ENCODE results near the gene SCNN1B. TPM values are rescaled to one million over a fixed set of nuclear protein-coding genes. Genes with fewer than 3 reads are reported as not detected.

SCNN1B gene
- total RNA-seq, 1 experiment from 2014 or later, result 2.5 TPM

DNA sequence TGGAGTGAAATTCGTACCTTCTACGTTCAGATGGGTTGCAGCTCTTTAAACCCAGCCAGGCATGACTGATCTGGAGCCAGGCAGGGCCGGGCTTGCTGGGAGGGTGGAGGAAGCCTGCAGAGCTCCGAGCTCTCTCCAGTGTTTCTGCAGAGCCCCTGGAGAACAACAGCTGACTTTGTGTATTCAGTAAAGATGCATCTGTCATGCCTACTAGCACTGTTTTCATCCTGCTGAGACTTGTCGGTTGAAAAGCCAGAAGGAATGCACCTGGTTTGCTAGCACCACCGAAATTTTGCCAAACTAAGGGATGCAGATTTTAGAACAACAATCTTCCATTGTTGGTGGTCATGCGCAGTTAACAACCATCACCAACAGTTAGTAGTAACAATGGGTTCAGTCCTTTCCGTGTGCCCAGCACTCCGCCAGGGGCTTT lies 22.4 kb upstream of the SCNN1B start:
- ChIA-PET CTCF (no interaction called here), POLR2A (ENCODE audit: low non-redundant PET) (no interaction called here)
- TF ChIP-seq, protein P1, sequence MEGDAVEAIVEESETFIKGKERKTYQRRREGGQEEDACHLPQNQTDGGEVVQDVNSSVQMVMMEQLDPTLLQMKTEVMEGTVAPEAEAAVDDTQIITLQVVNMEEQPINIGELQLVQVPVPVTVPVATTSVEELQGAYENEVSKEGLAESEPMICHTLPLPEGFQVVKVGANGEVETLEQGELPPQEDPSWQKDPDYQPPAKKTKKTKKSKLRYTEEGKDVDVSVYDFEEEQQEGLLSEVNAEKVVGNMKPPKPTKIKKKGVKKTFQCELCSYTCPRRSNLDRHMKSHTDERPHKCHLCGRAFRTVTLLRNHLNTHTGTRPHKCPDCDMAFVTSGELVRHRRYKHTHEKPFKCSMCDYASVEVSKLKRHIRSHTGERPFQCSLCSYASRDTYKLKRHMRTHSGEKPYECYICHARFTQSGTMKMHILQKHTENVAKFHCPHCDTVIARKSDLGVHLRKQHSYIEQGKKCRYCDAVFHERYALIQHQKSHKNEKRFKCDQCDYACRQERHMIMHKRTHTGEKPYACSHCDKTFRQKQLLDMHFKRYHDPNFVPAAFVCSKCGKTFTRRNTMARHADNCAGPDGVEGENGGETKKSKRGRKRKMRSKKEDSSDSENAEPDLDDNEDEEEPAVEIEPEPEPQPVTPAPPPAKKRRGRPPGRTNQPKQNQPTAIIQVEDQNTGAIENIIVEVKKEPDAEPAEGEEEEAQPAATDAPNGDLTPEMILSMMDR (conservative IDR thresholded peaks at IDR 0.05; ENCODE audit: low read depth, low read length), result no peak
- no peak for TF ChIP-seq EZH2 (IDR thresholded peaks at IDR 0.05; ENCODE audit: borderline replicate concordance, low read depth, low read length, poor library complexity, severe bottlenecking)
- no peak overlapping the region for H3K4me3 ChIP-seq (ENCODE audit: low read depth, low read length, poor library complexity, severe bottlenecking)
- peak; percentile 54 for DNase-seq (ENCODE audit: low spot score)
- no peaks in the 10 kb centered on the region for H3K36me3 ChIP-seq (ENCODE audit: insufficient read depth, low read length, poor library complexity, severe bottlenecking)
- intact Hi-C loops (cut with micrococcal nuclease; ENCODE audit: unreplicated experiment), result no loop called here
- no peak overlapping the region for H3K27ac ChIP-seq (ENCODE audit: low read depth, low read length, poor library complexity, severe bottlenecking)
- no peaks in the 10 kb centered on the region for H3K27me3 ChIP-seq (replicated peaks; ENCODE audit: insufficient read depth, low read depth, low read length, poor library complexity)
- H3K9me3 ChIP-seq (ENCODE audit: low read depth, low read length, poor library complexity, severe bottlenecking), result no peaks in the 10 kb centered on the region
- H3K4me1 ChIP-seq (ENCODE audit: insufficient read depth, low read length, poor library complexity, severe bottlenecking), result peaks cover 13% of the 10 kb centered on the region
- no TSS peak for BruUV-seq (replicated peaks)

DNA sequence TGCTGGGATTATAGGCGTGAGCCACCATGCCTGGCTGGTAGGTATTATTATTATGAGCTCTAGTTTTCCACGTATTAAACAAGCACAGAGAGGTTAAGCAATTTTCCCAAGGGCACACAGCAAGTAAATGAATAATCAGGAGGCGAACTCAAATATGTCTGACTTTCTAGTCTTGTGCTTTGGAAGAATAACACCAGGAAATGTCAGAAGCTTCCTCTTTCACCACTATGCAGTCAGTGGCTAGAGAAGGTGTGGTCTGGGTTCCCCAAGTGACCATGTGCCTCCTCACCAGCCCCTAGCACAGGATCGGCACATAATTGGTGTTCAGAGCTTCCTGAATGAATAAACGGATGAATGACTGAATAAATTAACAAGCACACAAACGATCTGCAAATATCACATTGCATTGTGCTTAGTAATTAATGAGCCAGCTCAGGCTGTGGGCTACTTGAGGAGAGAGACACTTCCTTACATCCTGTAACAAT lies 21.6 kb upstream of the SCNN1B start:
- no TSS peak for BruUV-seq (replicated peaks)
- Histone ChIP-seq H3K9me3 (ENCODE audit: low read depth, low read length, poor library complexity, severe bottlenecking) (no peaks in the 10 kb centered on the region), H3K4me1 (ENCODE audit: insufficient read depth, low read length, poor library complexity, severe bottlenecking) (peaks cover 13% of the 10 kb centered on the region), H3K36me3 (ENCODE audit: insufficient read depth, low read length, poor library complexity, severe bottlenecking) (no peaks in the 10 kb centered on the region), H3K27ac (ENCODE audit: low read depth, low read length, poor library complexity, severe bottlenecking) (no peak overlapping the region), H3K4me3 (ENCODE audit: low read depth, low read length, poor library complexity, severe bottlenecking) (no peak overlapping the region), H3K27me3 (replicated peaks; ENCODE audit: insufficient read depth, low read depth, low read length, poor library complexity) (no peaks in the 10 kb centered on the region)
- intact Hi-C loops (cut with micrococcal nuclease; ENCODE audit: unreplicated experiment), result no loop called here
- POLR2A ChIA-PET (ENCODE audit: low non-redundant PET), result no interaction called here
- CTCF ChIA-PET, result interaction anchor here (0.5 kb wide), 1 partner anchor 13 kb away, joined by 10 read pairs; no protein-coding TSS in a partner anchor
- no peak for TF ChIP-seq EZH2 (IDR thresholded peaks at IDR 0.05; ENCODE audit: borderline replicate concordance, low read depth, low read length, poor library complexity, severe bottlenecking)
- TF ChIP-seq, protein P1 (conservative IDR thresholded peaks at IDR 0.05; ENCODE audit: low read depth, low read length), result no peak
- DNase-seq (ENCODE audit: low spot score), result peak; percentile 28

DNA sequence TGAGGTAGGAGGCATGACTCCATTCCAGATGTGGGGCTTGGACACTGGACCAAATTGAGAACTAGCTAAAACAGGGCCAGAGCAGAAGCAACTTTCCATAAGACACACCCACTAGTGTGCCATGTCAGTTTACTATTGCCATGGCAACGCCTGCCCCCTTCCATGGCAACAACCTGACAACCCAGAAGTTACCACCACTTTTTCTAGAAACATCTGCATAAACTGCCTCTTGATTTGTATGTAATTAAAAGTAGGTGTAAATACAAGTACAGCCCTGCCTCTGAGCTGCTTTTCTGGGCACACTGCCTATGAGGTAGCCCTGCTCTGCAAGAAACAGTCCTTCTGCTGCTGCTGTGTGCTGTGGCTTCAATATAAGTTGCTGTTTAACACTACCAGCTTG lies 19.5 kb upstream of the SCNN1B start:
- Histone ChIP-seq H3K4me3 (ENCODE audit: low read depth, low read length, poor library complexity, severe bottlenecking) (no peak overlapping the region), H3K27me3 (replicated peaks; ENCODE audit: insufficient read depth, low read depth, low read length, poor library complexity) (no peaks in the 10 kb centered on the region), H3K36me3 (ENCODE audit: insufficient read depth, low read length, poor library complexity, severe bottlenecking) (no peaks in the 10 kb centered on the region), H3K9me3 (ENCODE audit: low read depth, low read length, poor library complexity, severe bottlenecking) (no peaks in the 10 kb centered on the region), H3K4me1 (ENCODE audit: insufficient read depth, low read length, poor library complexity, severe bottlenecking) (peaks cover 13% of the 10 kb centered on the region), H3K27ac (ENCODE audit: low read depth, low read length, poor library complexity, severe bottlenecking) (no peak overlapping the region)
- ChIA-PET POLR2A (ENCODE audit: low non-redundant PET) (no interaction called here), CTCF (interaction anchor here (0.5 kb wide), 1 partner anchor 36 kb away, joined by 3 read pairs; no protein-coding TSS in a partner anchor)
- no TSS peak for BruUV-seq (replicated peaks)
- TF ChIP-seq, protein P1 (conservative IDR thresholded peaks at IDR 0.05; ENCODE audit: low read depth, low read length), result no peak
- no peak for TF ChIP-seq EZH2 (IDR thresholded peaks at IDR 0.05; ENCODE audit: borderline replicate concordance, low read depth, low read length, poor library complexity, severe bottlenecking)
- intact Hi-C loops (cut with micrococcal nuclease; ENCODE audit: unreplicated experiment), result no loop called here
- no peak for DNase-seq (ENCODE audit: low spot score)
